ENCODE results near the gene MMRN2.

DNA sequence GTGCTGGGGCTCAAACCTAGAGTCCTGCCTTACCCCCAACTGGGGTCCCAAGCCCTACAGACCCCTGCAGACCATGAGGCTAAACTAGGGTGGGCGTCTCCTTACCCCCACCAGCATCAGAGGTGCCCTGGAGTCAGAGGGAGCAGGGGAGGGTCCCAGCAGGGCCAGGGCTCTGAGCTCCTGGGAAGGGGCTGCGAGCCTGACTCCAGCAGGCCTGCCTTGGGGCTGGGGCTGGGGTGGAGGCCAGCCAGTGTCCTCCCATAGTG, 2.3 kb upstream of the MMRN2 start:
- no peak for TF ChIP-seq POLR2A (IDR thresholded peaks at IDR 0.05)
- TF ChIP-seq, protein P1, sequence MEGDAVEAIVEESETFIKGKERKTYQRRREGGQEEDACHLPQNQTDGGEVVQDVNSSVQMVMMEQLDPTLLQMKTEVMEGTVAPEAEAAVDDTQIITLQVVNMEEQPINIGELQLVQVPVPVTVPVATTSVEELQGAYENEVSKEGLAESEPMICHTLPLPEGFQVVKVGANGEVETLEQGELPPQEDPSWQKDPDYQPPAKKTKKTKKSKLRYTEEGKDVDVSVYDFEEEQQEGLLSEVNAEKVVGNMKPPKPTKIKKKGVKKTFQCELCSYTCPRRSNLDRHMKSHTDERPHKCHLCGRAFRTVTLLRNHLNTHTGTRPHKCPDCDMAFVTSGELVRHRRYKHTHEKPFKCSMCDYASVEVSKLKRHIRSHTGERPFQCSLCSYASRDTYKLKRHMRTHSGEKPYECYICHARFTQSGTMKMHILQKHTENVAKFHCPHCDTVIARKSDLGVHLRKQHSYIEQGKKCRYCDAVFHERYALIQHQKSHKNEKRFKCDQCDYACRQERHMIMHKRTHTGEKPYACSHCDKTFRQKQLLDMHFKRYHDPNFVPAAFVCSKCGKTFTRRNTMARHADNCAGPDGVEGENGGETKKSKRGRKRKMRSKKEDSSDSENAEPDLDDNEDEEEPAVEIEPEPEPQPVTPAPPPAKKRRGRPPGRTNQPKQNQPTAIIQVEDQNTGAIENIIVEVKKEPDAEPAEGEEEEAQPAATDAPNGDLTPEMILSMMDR (IDR thresholded peaks at IDR 0.05): no peak
